Measurements from ENCODE around the gene PCGF3.

- no peak for TF ChIP-seq EZH2phosphoT487 (conservative IDR thresholded peaks at IDR 0.05; ENCODE audit: low read length)
- no peak for TF ChIP-seq CTCF (IDR thresholded peaks at IDR 0.05; ENCODE audit: insufficient read depth, low read length, poor library complexity, severe bottlenecking)
Observed at GRCh38 chr4:808860-809570, 103.4 kb downstream of the PCGF3 start.
